K562 (cell line): ENCODE data around the gene AK2. TPM values are rescaled to one million over a fixed set of nuclear protein-coding genes. Genes with fewer than 3 reads are reported as not detected.
A peak's percentile ranks its signal among the peaks of the same experiment; 100 is the strongest.

ENCODE experiments used
- ARHGAP35 ChIP-seq: fragments of 450-650 bp; IDR thresholded peaks from 2 replicates; pipeline ENCODE4 v1.6.1; 2018; ENCODE audit not compliant: partially characterized antibody
- ASH1L ChIP-seq: fragments of 450-650 bp; IDR thresholded peaks from 2 replicates; pipeline ENCODE4 v1.6.1; 2018; ENCODE audit warnings: borderline replicate concordance, mild to moderate bottlenecking, low read depth; ENCODE audit not compliant: partially characterized antibody
- DDX20 ChIP-seq: fragments of 450-650 bp; IDR thresholded peaks from 2 replicates; pipeline ENCODE4 v1.6.1; 2016; ENCODE audit warnings: missing genetic modification characterization, low read depth, mild to moderate bottlenecking, missing compliant biosample characterization, moderate library complexity
- DMBX1 ChIP-seq: fragments of 250-450 bp; sonication (Bioruptor Pico); IDR thresholded peaks from 2 replicates; pipeline ENCODE4 v1.8.0; 2022; ENCODE audit warnings: inconsistent platforms, mild to moderate bottlenecking, moderate library complexity, borderline replicate concordance
- ELF1 ChIP-seq: fragments of 200-800 bp; sonication (Bioruptor generic); IDR thresholded peaks from 2 replicates; pipeline ENCODE4 v1.6.1; 2016; ENCODE audit warnings: missing genetic modification characterization, missing compliant biosample characterization
- ILK ChIP-seq: fragments of 450-650 bp; IDR thresholded peaks from 2 replicates; pipeline ENCODE4 v1.6.1; 2016; ENCODE audit warnings: missing genetic modification characterization, low read depth, mild to moderate bottlenecking, missing compliant biosample characterization, moderate library complexity, borderline replicate concordance
- LCOR ChIP-seq: sonication (generic); formaldehyde crosslinking; IDR thresholded peaks from 2 replicates; pipeline ENCODE4 v1.8.0; 2022; ENCODE audit warnings: mild to moderate bottlenecking, missing genetic modification reagents
- MIER1 ChIP-seq: fragments of 450-650 bp; IDR thresholded peaks from 2 replicates; pipeline ENCODE4 v1.6.1; 2016; ENCODE audit warnings: antibody characterized with exemption, mild to moderate bottlenecking, low read depth
- NR2C1 ChIP-seq, 2 experiments: fragments of 450-650 bp; IDR thresholded peaks; 2 replicates each; pipeline ENCODE4 v1.6.1; 2017; ENCODE audit warnings: mild to moderate bottlenecking in 2 of 2, antibody characterized with exemption in 1 of 2, inconsistent platforms in 1 of 2, missing compliant biosample characterization in 1 of 2, missing genetic modification characterization in 1 of 2
- OTX1 ChIP-seq: fragments of 450-650 bp; formaldehyde crosslinking; IDR thresholded peaks from 2 replicates; pipeline ENCODE4 v1.4.0; 2022; ENCODE audit warnings: mild to moderate bottlenecking
- PYGO2 ChIP-seq: fragments of 450-650 bp; IDR thresholded peaks from 2 replicates; pipeline ENCODE4 v1.6.1; 2016; ENCODE audit warnings: mild to moderate bottlenecking, missing genetic modification characterization, moderate library complexity, missing compliant biosample characterization
- SIX5 ChIP-seq, 2 experiments: IDR thresholded peaks; 2 replicates each; pipeline ENCODE4 v1.6.1; 2011; ENCODE audit warnings: low read length in 2 of 2, borderline replicate concordance in 1 of 2, low read depth in 1 of 2, mild to moderate bottlenecking in 1 of 2, moderate library complexity in 1 of 2; ENCODE audit not compliant: insufficient read depth in 1 of 2
- SMAD3 ChIP-seq: fragments of 450-650 bp; formaldehyde crosslinking; conservative IDR thresholded peaks from 2 replicates; pipeline ENCODE4 v1.4.0; 2020; ENCODE audit warnings: mild to moderate bottlenecking
- U2AF1 ChIP-seq: fragments of 200-400 bp; formaldehyde crosslinking; optimal IDR thresholded peaks from 2 replicates; pipeline ENCODE3; 2017; ENCODE audit warnings: mild to moderate bottlenecking, low read depth, low read length, moderate library complexity
- ZNF174 ChIP-seq: fragments of 250-450 bp; sonication (Bioruptor Pico); IDR thresholded peaks from 2 replicates; pipeline ENCODE4 v1.4.0; 2020; ENCODE audit warnings: mild to moderate bottlenecking
- ZNF232 ChIP-seq: sonication (generic); formaldehyde crosslinking; IDR thresholded peaks from 2 replicates; pipeline ENCODE4 v1.8.0; 2022; ENCODE audit warnings: mild to moderate bottlenecking, missing genetic modification reagents
- ZNF830 ChIP-seq: fragments of 250-450 bp; sonication (Bioruptor Pico); IDR thresholded peaks from 2 replicates; pipeline ENCODE4 v1.5.0; 2021; ENCODE audit warnings: mild to moderate bottlenecking
- polyA plus RNA-seq, 8 experiments: library from polyadenylated mRNA; depleted of rRNA in 4 of 8; stranded (reverse) in 5 of 8; unstranded in 3 of 8; fragments of >200 nt; fragmentation: Nextera tagmentation in 2 of 8; fragmentation: Illumina TruSeq in 1 of 8; extraction: Ambion mirVana in 2 of 8; extraction: Trizol in 1 of 8; gene quantifications; 2 replicates each; pipeline versions ENCODE4 v1.2.1 to v1.2.3, GENCODE V29; 2011 to 2014; ENCODE audit warnings: inconsistent platforms in 1 of 8, missing spikeins in 1 of 8
- total RNA-seq, 7 experiments: library from RNA; depleted of rRNA in 6 of 7; stranded (reverse); fragments of >200 nt in 6 of 7; fragmentation: Illumina TruSeq in 2 of 7; extraction: Trizol in 2 of 7; gene quantifications; 2 replicates each; pipeline versions ENCODE4 v1.2.1 to v1.2.3, GENCODE V29; 2011 to 2021; ENCODE audit warnings: low replicate concordance in 1 of 7
- TF ChIP-seq, protein P1 (sequence below): fragments of 200-800 bp; sonication (Bioruptor generic); IDR thresholded peaks from 2 replicates; pipeline ENCODE4 v1.6.1; 2016; ENCODE audit warnings: missing genetic modification characterization, missing compliant biosample characterization
- TF ChIP-seq, protein P2 (sequence below): fragments of 250-450 bp; sonication (Bioruptor Pico); IDR thresholded peaks from 2 replicates; pipeline ENCODE4 v1.8.0; 2021; ENCODE audit warnings: mild to moderate bottlenecking, moderate library complexity
- TF ChIP-seq, protein P3 (sequence below): sonication (generic); formaldehyde crosslinking; IDR thresholded peaks from 2 replicates; pipeline ENCODE4 v1.8.1; 2022; ENCODE audit warnings: missing genetic modification reagents

AK2 gene
- total and polyA plus RNA-seq, 9 of the 15 experiments (the other 6 are each of a cell fraction or from before 2014, with no cell fraction given), result 105 to 1,050 (median 509) TPM

DNA sequence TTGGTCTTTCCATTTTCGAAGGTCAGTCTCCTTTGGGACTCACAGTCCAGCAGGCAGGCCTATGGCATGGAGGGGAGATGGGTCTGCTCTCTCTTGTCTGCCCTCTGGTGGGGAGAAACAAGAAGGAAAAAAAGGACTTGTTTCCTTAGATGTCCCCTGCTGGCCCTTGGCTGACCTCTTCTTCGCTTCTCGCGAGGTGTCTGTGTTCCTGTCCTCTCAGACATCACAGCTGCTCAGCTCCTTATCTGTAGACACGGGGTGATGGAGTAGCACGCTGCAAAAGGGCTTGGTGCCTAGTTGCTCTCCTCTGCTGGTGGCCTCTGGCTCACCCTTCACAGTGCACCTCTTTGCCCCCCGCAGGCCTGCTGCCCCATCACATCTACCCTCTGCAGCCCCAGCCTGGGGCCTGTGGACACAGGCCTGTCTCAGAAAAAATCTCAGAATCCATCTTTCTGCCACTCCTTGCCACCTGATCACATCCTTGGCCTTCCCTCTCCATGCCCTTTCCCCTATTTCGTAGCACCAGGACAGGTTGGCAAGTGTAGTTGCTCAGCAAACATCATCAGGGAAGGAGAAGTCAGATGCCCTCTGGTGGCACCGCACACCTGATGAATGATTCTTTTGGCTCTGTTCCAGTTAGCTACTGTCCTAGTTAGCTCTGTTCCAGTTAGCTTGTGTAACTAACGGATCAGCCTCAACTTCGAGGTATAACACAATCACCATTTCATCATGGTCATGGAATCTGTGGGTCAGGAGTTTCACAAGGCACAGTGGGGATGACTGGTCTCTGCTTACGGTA lies 18.7 kb upstream of the AK2 start (continued):
- TF ChIP-seq, protein P1, sequence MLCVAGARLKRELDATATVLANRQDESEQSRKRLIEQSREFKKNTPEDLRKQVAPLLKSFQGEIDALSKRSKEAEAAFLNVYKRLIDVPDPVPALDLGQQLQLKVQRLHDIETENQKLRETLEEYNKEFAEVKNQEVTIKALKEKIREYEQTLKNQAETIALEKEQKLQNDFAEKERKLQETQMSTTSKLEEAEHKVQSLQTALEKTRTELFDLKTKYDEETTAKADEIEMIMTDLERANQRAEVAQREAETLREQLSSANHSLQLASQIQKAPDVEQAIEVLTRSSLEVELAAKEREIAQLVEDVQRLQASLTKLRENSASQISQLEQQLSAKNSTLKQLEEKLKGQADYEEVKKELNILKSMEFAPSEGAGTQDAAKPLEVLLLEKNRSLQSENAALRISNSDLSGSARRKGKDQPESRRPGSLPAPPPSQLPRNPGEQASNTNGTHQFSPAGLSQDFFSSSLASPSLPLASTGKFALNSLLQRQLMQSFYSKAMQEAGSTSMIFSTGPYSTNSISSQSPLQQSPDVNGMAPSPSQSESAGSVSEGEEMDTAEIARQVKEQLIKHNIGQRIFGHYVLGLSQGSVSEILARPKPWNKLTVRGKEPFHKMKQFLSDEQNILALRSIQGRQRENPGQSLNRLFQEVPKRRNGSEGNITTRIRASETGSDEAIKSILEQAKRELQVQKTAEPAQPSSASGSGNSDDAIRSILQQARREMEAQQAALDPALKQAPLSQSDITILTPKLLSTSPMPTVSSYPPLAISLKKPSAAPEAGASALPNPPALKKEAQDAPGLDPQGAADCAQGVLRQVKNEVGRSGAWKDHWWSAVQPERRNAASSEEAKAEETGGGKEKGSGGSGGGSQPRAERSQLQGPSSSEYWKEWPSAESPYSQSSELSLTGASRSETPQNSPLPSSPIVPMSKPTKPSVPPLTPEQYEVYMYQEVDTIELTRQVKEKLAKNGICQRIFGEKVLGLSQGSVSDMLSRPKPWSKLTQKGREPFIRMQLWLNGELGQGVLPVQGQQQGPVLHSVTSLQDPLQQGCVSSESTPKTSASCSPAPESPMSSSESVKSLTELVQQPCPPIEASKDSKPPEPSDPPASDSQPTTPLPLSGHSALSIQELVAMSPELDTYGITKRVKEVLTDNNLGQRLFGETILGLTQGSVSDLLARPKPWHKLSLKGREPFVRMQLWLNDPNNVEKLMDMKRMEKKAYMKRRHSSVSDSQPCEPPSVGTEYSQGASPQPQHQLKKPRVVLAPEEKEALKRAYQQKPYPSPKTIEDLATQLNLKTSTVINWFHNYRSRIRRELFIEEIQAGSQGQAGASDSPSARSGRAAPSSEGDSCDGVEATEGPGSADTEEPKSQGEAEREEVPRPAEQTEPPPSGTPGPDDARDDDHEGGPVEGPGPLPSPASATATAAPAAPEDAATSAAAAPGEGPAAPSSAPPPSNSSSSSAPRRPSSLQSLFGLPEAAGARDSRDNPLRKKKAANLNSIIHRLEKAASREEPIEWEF (CRISPR knock-in tag), result no peak
- TF ChIP-seq U2AF1 (no peak), PYGO2 (tag) (no peak), DDX20 (tag) (no peak), DMBX1 (no peak), NR2C1 (IDR thresholded peaks at IDR 0.05) (peak; percentile 49; the same call in 1 of the 2 replicates), NR2C1 (tag; IDR thresholded peaks at IDR 0.05) (peak; percentile 84), LCOR (CRISPR knock-in tag) (0 out of 2 replicates have a peak, but pooled peaks have one; percentile 23), ILK (no peak), OTX1 (CRISPR knock-in tag) (no peak), SMAD3 (CRISPR knock-in tag) (no peak), ELF1 (no peak), ARHGAP35 (peak; percentile 75), ASH1L (no peak), ZNF174 (CRISPR knock-in tag) (no peak), ZNF830 (CRISPR knock-in tag) (no peak), ZNF232 (CRISPR knock-in tag) (no peak), SIX5 (IDR thresholded peaks at IDR 0.05; ENCODE audit: borderline replicate concordance in 1 of 2, insufficient read depth in 1 of 2, low read depth in 1 of 2, low read length in 2 of 2) (no peak), MIER1 (no peak)
- TF ChIP-seq, protein P2, sequence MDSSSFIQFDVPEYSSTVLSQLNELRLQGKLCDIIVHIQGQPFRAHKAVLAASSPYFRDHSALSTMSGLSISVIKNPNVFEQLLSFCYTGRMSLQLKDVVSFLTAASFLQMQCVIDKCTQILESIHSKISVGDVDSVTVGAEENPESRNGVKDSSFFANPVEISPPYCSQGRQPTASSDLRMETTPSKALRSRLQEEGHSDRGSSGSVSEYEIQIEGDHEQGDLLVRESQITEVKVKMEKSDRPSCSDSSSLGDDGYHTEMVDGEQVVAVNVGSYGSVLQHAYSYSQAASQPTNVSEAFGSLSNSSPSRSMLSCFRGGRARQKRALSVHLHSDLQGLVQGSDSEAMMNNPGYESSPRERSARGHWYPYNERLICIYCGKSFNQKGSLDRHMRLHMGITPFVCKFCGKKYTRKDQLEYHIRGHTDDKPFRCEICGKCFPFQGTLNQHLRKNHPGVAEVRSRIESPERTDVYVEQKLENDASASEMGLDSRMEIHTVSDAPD (CRISPR knock-in tag), result no peak
- TF ChIP-seq, protein P3, sequence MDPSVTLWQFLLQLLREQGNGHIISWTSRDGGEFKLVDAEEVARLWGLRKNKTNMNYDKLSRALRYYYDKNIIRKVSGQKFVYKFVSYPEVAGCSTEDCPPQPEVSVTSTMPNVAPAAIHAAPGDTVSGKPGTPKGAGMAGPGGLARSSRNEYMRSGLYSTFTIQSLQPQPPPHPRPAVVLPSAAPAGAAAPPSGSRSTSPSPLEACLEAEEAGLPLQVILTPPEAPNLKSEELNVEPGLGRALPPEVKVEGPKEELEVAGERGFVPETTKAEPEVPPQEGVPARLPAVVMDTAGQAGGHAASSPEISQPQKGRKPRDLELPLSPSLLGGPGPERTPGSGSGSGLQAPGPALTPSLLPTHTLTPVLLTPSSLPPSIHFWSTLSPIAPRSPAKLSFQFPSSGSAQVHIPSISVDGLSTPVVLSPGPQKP (CRISPR knock-in tag), result no peak
